A549 (cell line): ENCODE measurements around the gene GLRA3.

Experiments
- CHD2 ChIP-seq: fragments of 150-350 bp; IDR thresholded peaks from 2 replicates; pipeline ENCODE4 v1.6.1; 2014; ENCODE audit warnings: low read length; ENCODE audit not compliant: partially characterized antibody
- SMC3 ChIP-seq: fragments of >200 bp; sonication (Bioruptor Twin); formaldehyde crosslinking; IDR thresholded peaks from 3 replicates; pipeline ENCODE4 v1.6.1; 2018; ENCODE audit warnings: inconsistent platforms
- TF ChIP-seq, protein P1 (sequence below): fragments of >200 bp; sonication (Bioruptor Twin); formaldehyde crosslinking; IDR thresholded peaks from 3 replicates; pipeline ENCODE4 v1.5.1; 2016

GRCh38 chr4:174593701-174594100 is 235.3 kb downstream of the GLRA3 start:
- TF ChIP-seq, protein P1, sequence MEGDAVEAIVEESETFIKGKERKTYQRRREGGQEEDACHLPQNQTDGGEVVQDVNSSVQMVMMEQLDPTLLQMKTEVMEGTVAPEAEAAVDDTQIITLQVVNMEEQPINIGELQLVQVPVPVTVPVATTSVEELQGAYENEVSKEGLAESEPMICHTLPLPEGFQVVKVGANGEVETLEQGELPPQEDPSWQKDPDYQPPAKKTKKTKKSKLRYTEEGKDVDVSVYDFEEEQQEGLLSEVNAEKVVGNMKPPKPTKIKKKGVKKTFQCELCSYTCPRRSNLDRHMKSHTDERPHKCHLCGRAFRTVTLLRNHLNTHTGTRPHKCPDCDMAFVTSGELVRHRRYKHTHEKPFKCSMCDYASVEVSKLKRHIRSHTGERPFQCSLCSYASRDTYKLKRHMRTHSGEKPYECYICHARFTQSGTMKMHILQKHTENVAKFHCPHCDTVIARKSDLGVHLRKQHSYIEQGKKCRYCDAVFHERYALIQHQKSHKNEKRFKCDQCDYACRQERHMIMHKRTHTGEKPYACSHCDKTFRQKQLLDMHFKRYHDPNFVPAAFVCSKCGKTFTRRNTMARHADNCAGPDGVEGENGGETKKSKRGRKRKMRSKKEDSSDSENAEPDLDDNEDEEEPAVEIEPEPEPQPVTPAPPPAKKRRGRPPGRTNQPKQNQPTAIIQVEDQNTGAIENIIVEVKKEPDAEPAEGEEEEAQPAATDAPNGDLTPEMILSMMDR, result no peak
- TF ChIP-seq SMC3 (no peak), CHD2 (no peak)
